RPMI7951 (cell line): Measurements from ENCODE around the gene UNC13C. TPM values are rescaled to one million over a fixed set of nuclear protein-coding genes. Genes with fewer than 3 reads are reported as not detected.

ENCODE experiments used
- DNase-seq: peaks from one replicate; pipeline ENCODE4 v3.0.0-alpha.2; 2012; ENCODE audit warnings: low read depth
- total RNA-seq: library from RNA; depleted of rRNA; stranded (reverse); fragments of >200 nt; shearing (Covaris generic); gene quantifications from 2 replicates; pipeline ENCODE4 v1.2.3, GENCODE V29; 2014; rRNA removed

The UNC13C gene
- total RNA-seq, 1 experiment from 2014 or later = not detected

GRCh38 chr15:54640873-54641272, 662.6 kb downstream of the UNC13C start:
- DNase-seq = no peak

GRCh38 chr15:54644796-54645195, 666.6 kb downstream of the UNC13C start:
- DNase-seq = no peak

GRCh38 chr15:54659646-54660045, 681.4 kb downstream of the UNC13C start:
- DNase-seq = no peak

- no peak for DNase-seq
These were observed 682.1 kb downstream of the UNC13C start for GRCh38 chr15:54660356-54660755.

- DNase-seq = no peak
These were observed 697.0 kb downstream of the UNC13C start for GRCh38 chr15:54675241-54675640.

- DNase-seq = no peak
These were observed 703.3 kb downstream of the UNC13C start for GRCh38 chr15:54681584-54681983.

Other genes with a start within 250 kb of the UNC13C start
- gene WDR72, start 218.8 kb upstream of the UNC13C start, total RNA-seq = 0.39 TPM in 1 of 2 replicates, not detected in the other